ENCODE data around the gene C3orf70.

Gene C3orf70

DNA sequence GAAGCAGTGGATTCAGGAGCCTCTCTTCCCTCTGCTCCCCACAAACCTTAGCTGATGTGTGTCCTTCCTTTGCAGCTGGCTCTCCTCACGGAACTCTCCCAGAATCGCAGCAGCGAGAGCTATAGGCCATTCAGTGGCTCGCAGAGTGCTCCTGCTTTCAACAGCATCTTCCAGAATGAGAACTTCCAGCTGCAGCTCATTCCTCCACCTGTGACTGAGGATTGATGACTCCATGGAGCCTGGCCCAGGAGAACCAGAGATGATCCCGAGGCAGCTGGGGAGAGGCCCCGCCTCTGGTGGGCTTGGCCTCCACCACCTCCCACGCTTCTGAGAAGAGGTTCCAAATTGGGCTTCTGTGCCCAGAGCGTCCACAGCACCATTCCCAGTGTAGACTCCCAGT is 101.1 kb downstream of the C3orf70 start:
- no peak for DNase-seq (ENCODE audit: low read depth)

DNA sequence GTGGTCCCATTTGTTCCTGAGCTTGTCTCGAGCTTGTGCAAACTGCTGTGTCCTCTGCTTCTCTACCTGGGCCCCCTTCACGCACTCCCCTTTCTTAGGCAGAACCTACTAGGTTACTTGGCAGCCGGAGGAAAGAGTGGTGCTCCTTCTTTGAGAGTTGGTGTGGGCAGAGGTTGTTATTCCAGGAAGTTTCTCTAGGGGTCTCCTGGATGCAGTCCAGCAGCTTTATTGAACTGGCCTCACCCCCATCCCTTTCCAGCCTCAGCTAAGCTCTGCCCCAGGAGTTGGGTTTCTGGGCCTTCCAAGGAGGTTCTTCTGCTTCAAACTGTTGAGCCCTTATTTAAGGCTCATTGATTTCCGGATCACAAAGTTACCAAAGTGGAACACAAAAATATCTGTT is 103.2 kb downstream of the C3orf70 start:
- DNase-seq (ENCODE audit: low read depth): no peak

DNA sequence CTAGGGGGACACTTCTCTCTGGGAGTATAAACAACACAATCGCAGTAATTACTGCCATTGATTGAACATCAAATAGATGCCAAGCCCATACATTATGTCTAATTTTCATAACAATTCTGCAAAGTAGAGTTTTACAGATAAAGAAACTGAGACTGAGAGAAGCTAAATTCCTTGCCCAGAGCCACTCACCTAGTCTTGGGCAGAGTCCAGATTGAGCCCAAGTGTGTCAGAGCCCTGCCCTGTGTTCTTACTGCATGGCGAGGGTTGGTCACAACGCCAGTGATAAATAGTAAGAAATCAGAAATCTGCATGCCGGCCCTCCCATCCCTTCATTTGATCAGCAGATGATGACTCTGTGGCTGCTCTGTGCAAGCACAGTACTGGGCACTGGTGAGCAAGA is 106.3 kb downstream of the C3orf70 start:
- DNase-seq (ENCODE audit: low read depth): no peak

DNA sequence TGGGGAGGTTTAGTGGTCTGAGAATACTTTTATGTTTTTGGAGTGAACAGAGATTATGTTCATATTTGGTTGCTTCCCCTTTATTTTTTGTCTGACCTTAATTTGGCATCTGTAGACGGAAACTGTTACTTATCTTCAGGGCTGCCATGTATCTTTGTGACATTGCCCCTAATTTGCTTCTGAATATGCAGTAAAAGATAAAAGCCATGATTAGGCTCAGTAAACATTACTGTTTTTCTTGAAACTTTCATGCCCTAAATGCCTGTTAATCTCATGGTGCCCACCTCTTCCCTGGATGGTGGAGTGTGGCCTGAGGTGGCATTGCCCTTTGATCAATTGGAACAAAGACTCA is 106.7 kb downstream of the C3orf70 start:
- no peak for DNase-seq (ENCODE audit: low read depth)

DNA sequence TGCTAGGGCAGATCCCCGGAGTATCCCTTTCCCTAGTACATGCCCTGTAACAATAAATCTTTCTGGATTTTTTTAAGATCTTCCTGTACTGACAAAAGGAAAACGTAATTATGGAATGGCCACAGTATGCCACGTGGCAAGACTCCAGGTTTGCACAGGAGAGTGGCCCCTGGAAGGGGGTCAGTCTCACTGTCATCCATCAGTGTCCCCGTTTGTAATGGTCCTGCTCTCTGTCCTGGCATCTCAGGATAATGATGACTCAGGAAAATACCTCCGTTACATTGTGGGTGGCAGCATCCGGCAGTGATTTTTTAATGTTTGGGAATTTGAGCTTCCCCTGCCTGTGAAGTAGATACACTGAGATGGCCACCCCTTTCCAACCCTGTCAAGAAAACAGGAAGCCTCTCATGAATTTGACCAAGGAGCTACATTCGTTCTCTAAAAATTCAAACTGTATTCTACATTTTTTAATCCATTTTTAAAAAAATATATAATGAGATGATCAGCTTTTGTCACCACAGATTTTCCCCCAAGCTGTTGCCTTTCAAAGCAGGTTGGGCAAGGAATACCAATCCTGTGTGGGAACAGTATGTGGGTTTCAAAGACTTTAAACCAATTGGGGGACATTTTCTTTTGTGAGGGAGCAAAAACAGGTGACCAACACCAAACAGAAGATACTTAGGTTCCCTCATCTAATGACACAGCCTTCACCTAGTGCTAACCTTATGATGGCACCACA is 110.4 kb downstream of the C3orf70 start:
- no peak for DNase-seq (ENCODE audit: low read depth)

DNA sequence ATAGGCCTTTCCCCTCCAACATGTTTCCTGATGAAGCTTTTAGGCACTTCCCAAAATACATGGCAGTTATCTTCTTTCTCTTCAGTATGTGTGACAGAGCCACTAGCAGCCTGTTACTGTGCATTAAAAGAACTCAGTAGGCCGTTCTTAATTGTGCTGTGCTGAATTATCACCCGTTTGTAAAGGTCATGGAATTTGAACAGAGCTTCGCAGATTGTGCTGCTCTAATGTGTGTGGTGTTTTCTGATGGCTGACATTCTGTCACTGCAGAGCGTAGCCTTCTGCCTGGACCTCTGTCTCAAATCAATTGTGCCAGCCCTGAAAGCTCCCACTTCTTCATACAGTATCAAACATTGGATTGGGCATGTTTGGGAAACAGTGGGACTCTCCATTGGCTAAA is 111.3 kb downstream of the C3orf70 start:
- no peak for DNase-seq (ENCODE audit: low read depth)

DNA sequence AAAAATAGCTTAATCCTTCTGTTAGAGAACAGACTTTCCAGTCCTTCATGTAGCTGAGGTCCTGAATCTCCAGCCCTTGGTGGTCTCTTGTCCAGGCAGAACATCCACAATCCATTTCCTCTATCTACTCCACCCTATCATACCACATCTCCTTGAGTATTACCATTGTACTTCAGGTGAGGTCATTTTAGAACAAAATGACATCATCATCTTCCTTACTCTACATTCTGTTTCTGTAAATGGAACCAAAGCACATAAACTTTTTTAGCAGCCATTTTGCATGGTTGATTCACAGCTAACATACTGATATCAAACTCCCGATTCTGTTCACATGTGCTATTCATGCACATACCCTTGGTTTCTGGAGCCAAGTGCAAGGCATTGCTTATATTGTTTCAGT is 112.4 kb downstream of the C3orf70 start:
- DNase-seq (ENCODE audit: low read depth): no peak

DNA sequence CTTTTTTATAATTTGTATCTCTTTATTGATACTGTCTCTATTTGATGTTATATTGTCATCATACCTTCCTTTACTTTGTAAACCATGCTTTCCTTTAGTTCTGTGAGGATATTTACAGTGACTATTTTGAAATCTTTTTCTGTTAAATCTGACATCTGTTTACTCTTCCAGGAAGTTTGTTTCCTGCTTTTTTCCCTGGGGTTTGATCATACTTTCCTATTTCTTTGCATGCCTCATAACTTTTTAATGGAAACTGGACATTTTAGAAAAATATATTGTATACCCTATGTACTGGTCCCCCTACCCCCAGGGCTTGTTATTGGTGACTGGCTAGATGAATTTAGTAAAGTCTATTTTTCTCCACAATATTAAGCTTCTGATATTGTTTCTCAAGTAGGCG is 115.1 kb downstream of the C3orf70 start:
- no peak for DNase-seq (ENCODE audit: low read depth)

DNA sequence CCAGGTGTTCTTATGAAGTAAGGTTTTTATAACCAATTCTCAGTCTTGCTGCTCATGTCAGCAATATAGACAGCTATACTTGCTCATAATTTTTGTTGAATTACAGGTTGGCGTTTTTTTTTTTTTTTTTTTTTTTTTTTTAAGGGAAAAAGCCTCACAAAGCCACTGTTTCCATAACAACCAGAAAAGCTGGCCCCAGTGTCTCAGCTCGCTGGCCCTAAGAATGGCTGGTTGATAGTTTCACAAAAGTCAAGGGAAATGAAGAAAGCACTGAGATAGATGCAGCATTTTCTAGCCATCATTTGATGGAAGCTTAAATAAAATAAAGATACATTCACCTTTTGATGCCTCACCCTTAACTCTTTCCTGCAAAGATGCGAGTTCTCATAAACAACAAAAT is 121.9 kb downstream of the C3orf70 start:
- DNase-seq (ENCODE audit: low read depth): no peak

DNA sequence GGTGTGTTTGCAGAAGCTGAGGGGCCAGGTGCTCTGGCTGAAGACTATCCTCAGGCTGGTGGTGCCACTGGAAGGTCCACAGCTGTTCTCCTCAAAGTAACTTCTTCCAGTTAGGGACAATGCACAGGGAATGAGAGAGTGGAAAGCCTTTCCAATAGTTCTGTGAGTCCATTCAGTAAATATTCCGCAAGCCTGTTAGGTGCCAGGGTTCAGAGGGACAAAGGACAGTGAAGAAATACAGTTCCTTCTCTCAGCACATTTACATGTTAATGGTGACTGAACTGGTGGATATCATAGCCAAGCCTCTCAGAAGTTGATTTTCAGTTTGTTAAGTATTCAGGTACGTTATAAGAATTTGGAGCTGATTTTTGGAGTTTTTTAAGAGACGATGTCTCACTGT is 122.5 kb downstream of the C3orf70 start:
- no peak for DNase-seq (ENCODE audit: low read depth)

DNA sequence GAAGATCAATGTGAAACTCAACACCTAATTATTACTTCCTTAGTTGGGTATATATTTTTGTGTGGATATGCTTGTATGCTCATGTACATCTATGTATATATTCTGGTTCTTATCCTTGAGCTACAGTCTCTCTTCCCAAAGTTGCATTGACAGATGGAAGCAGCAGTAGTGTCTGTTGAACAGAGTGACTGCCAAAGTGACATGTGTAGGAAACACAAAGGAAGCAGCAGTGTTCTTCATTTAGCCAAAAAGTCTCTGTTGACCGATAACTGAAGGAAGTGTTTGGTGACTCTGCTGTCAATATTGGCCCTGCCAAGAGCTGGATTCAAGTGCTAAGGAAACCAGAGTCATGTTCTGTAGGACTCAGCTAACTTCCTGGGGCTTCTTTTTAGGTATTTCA is 123.8 kb downstream of the C3orf70 start:
- DNase-seq (ENCODE audit: low read depth): no peak

DNA sequence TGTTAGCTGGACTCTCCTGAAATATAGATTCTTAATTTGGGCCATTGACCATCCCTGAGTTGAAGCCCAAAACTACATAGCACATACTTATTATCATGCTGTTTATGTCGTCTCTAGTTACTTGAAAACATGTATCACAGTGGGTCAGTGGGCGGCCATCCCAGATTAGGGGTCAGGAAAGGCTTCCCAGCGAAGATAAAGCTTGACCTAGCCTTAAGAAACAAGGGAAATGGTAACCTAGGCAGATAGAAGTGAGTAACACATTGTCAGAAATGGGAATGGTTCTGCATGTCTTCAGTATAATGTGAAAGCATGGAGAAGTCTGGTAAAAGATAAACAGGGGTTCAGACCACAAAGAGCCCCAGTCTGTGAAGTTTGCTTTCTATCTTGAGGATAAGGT is 124.7 kb downstream of the C3orf70 start:
- DNase-seq (ENCODE audit: low read depth): no peak
